Breast epithelium (tissue), 4 donors: ENCODE measurements around the gene POU3F2. TPM values are rescaled to one million over a fixed set of nuclear protein-coding genes. Genes with fewer than 3 reads are reported as not detected.

ENCODE experiments used
- DNase-seq, 2 donors: peaks; one replicate each; pipeline ENCODE4 v3.0.0-alpha.2; 2019; ENCODE audit warnings: low spot score in 2 of 2
- H3K27ac ChIP-seq, 2 donors: fragments of 200-600 bp; sonication (generic) in 1 of 2; one replicate each; pipeline ENCODE4 v1.5.1; 2016 to 2019; ENCODE audit warnings: mild to moderate bottlenecking in 1 of 2
- H3K27me3 ChIP-seq, 2 donors: fragments of 200-600 bp; sonication (generic) in 1 of 2; one replicate each; pipeline versions ENCODE4 v1.5.1 to v1.6.0; 2017 to 2019; ENCODE audit warnings: control low read depth in 1 of 2, mild to moderate bottlenecking in 1 of 2
- H3K36me3 ChIP-seq: fragments of 200-600 bp; one replicate; pipeline ENCODE4 v1.5.1; 2019
- H3K4me1 ChIP-seq, 2 donors: fragments of 200-600 bp; sonication (generic); one replicate each; pipeline ENCODE4 v1.5.1; 2016 to 2019; ENCODE audit warnings: control low read depth in 1 of 2
- H3K4me3 ChIP-seq, 3 donors: fragments of 200-600 bp; sonication (generic); 1 replicate in 2 of 3; 2 replicates in 1 of 3; pipeline ENCODE4 v1.5.1; 2016 to 2019; ENCODE audit warnings: mild to moderate bottlenecking in 3 of 3, moderate library complexity in 2 of 3
- H3K9me3 ChIP-seq, 2 donors: fragments of 200-600 bp; sonication (generic) in 1 of 2; one replicate each; pipeline ENCODE4 v1.5.1; 2016 to 2019; ENCODE audit warnings: control low read depth in 1 of 2
- CTCF ChIP-seq, 3 donors: fragments of 450-650 bp; IDR thresholded peaks; one replicate each; pipeline ENCODE4 v1.5.1; 2016 to 2017; ENCODE audit warnings: antibody characterized with exemption in 3 of 3, mild to moderate bottlenecking in 3 of 3, moderate library complexity in 3 of 3
- POLR2A ChIP-seq: fragments of 450-650 bp; IDR thresholded peaks from one replicate; pipeline ENCODE4 v1.6.1; 2016; ENCODE audit warnings: antibody characterized with exemption, mild to moderate bottlenecking, moderate library complexity
- POLR2AphosphoS5 ChIP-seq, 3 donors: sonication (generic); formaldehyde crosslinking; IDR thresholded peaks; one replicate each; pipeline ENCODE4 v1.6.1; 2017; ENCODE audit warnings: antibody characterized with exemption in 3 of 3
- intact Hi-C: fragments of 100-400 bp; cut with DNase I; formaldehyde crosslinking; loops from one replicate; pipeline ENCODE4 v1.15.1; 2023; ENCODE audit warnings: low total_unique reads
- total RNA-seq, 3 donors: library from RNA; depleted of rRNA; stranded (reverse); fragments of >200 nt; gene quantifications; one replicate each; pipeline ENCODE4 v1.1.0, GENCODE V29; 2016

The POU3F2 gene
- total RNA-seq, 3 donors from 2014 or later, result not detected

- Histone ChIP-seq H3K4me1 (no peaks in the 10 kb centered on the region), H3K27me3 (peaks cover 0 to 3% of the 10 kb centered on the region in 2 donors), H3K36me3 (no peaks in the 10 kb centered on the region), H3K9me3 (no peaks in the 10 kb centered on the region), H3K4me3 (no peak overlapping the region), H3K27ac (no peak overlapping the region)
- TF ChIP-seq POLR2A, result no peak
- no peak for TF ChIP-seq CTCF (IDR thresholded peaks at IDR 0.05)
- TF ChIP-seq POLR2AphosphoS5 (IDR thresholded peaks at IDR 0.05), result no peak
- DNase-seq, result no peak
- intact Hi-C loops, result loop anchor here (5.0 kb wide), 1 partner anchor 1345 kb away; no protein-coding TSS in a partner anchor
Measured at GRCh38 chr6:98797217-98797994, 37.0 kb upstream of the POU3F2 start.

GRCh38 chr6:98800866-98801265, 33.5 kb upstream of the POU3F2 start:
- Histone ChIP-seq H3K27me3 (peaks cover 0 to 3% of the 10 kb centered on the region in 2 donors), H3K4me1 (no peaks in the 10 kb centered on the region), H3K4me3 (no peak overlapping the region), H3K9me3 (no peaks in the 10 kb centered on the region), H3K27ac (no peak overlapping the region), H3K36me3 (no peaks in the 10 kb centered on the region)
- TF ChIP-seq POLR2AphosphoS5 (IDR thresholded peaks at IDR 0.05) (no peak), POLR2A (no peak), CTCF (IDR thresholded peaks at IDR 0.05) (no peak)
- intact Hi-C loops, result no loop called here
- no peak for DNase-seq

- peaks cover 0 to 10% of the 10 kb centered on the region in 2 donors for H3K27me3 ChIP-seq
- intact Hi-C loops, result no loop called here
- H3K9me3 ChIP-seq, result no peaks in the 10 kb centered on the region
- no peak for TF ChIP-seq CTCF (IDR thresholded peaks at IDR 0.05)
- TF ChIP-seq POLR2AphosphoS5 (IDR thresholded peaks at IDR 0.05), result no peak
- TF ChIP-seq POLR2A, result no peak
- no peak overlapping the region for H3K4me3 ChIP-seq
- no peak overlapping the region for H3K27ac ChIP-seq
- no peak for DNase-seq
- no peaks in the 10 kb centered on the region for H3K4me1 ChIP-seq
- H3K36me3 ChIP-seq, result no peaks in the 10 kb centered on the region
Measured at GRCh38 chr6:98808541-98809210, 25.7 kb upstream of the POU3F2 start.

DNA sequence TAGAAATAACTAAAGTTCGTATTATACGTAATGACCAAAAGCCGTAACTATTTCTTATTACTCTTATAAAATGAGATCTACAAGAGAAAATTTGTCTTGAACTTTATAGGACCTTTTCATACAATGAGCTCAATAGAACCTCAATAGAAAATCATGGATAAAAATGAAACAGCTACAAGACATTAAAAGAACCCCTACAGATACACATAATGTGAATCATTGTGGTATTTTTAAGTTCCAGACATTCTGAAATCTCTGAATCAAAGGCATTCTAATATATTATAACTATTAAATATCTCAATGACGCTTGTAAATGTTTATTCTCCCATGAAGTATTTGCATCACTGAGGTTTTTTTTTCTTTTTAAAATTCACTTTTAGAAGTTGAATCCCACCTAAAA, 22.2 kb upstream of the POU3F2 start:
- peaks cover 0 to 10% of the 10 kb centered on the region in 2 donors for H3K27me3 ChIP-seq
- H3K9me3 ChIP-seq, result peaks cover 0 to 6% of the 10 kb centered on the region in 2 donors
- H3K4me1 ChIP-seq, result no peaks in the 10 kb centered on the region
- H3K36me3 ChIP-seq, result no peaks in the 10 kb centered on the region
- H3K4me3 ChIP-seq, result no peak overlapping the region
- H3K27ac ChIP-seq, result no peak overlapping the region
- intact Hi-C loops, result no loop called here
- no peak for TF ChIP-seq POLR2AphosphoS5 (IDR thresholded peaks at IDR 0.05)
- no peak for DNase-seq

DNA sequence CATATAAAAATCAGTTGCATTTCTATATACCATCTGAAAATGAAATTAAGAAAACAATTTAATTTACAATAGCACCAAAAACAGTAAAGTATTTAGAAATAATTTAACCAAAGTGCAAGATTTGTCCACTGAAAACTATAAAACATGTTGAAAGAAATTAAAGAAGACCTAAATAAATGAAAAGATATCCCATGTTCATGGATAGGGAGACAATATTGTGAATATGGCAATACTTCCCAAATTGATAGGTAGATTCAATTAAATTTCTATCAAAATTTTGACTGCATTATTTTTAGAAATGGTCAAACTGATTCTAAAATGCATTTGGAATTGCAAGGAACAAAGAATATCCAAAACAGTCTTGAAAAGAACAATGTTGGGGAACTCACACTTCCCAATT, 17.6 kb upstream of the POU3F2 start:
- DNase-seq, result no peak
- intact Hi-C loops, result no loop called here
- peaks cover 0 to 12% of the 10 kb centered on the region in 2 donors for H3K9me3 ChIP-seq
- peaks cover 0 to 21% of the 10 kb centered on the region in 2 donors for H3K27me3 ChIP-seq
- no peak overlapping the region for H3K27ac ChIP-seq
- H3K4me1 ChIP-seq, result no peaks in the 10 kb centered on the region
- H3K36me3 ChIP-seq, result no peaks in the 10 kb centered on the region
- TF ChIP-seq CTCF (IDR thresholded peaks at IDR 0.05), result no peak
- TF ChIP-seq POLR2AphosphoS5 (IDR thresholded peaks at IDR 0.05), result no peak
- no peak for TF ChIP-seq POLR2A
- no peak overlapping the region for H3K4me3 ChIP-seq
